Memory B cell (primary cell): ENCODE measurements around the gene ELOVL6.

Source experiments
- ATAC-seq: fragments of 150-1000 bp; cut with Tn5 transposase; 2 replicates; pipeline ENCODE4 v1.10.0; 2021; ENCODE audit warnings: low read depth, mild to moderate bottlenecking, moderate library complexity
- DNase-seq, 2 donors: peaks; one replicate each; pipeline ENCODE4 v3.0.0; 2022; ENCODE audit warnings: low spot score in 2 of 2
- H3K27ac Mint-ChIP-seq: one replicate; pipeline ENCODE4 v1.8.0; 2022; ENCODE audit warnings: mild to moderate bottlenecking, moderate library complexity, mixed read lengths
- H3K27me3 Mint-ChIP-seq: one replicate; pipeline ENCODE4 v1.8.0; 2022; ENCODE audit warnings: mixed read lengths
- H3K36me3 Mint-ChIP-seq: one replicate; pipeline ENCODE4 v1.8.0; 2022; ENCODE audit warnings: mild to moderate bottlenecking, mixed read lengths
- H3K4me1 Mint-ChIP-seq: one replicate; pipeline ENCODE4 v1.8.0; 2022; ENCODE audit warnings: mixed read lengths
- H3K4me3 Mint-ChIP-seq: one replicate; pipeline ENCODE4 v1.8.0; 2022; ENCODE audit warnings: mild to moderate bottlenecking, moderate library complexity, mixed read lengths
- H3K9me3 Mint-ChIP-seq: one replicate; pipeline ENCODE4 v1.8.0; 2022; ENCODE audit warnings: mixed read lengths

ELOVL6 gene

GRCh38 chr4:110190249-110190648, 8.2 kb downstream of the ELOVL6 start:
- Mint-ChIP-seq H3K27me3 (no peaks in the 10 kb centered on the region), H3K4me1 (peaks cover 6% of the 10 kb centered on the region), H3K4me3 (no peak overlapping the region), H3K9me3 (no peaks in the 10 kb centered on the region), H3K36me3 (no peaks in the 10 kb centered on the region), H3K27ac (no peak overlapping the region)
- no peak for DNase-seq
- no peak for ATAC-seq

GRCh38 chr4:110188113-110188512, 10.3 kb downstream of the ELOVL6 start:
- Mint-ChIP-seq H3K27ac (no peak overlapping the region), H3K27me3 (no peaks in the 10 kb centered on the region), H3K4me3 (no peak overlapping the region), H3K9me3 (no peaks in the 10 kb centered on the region), H3K36me3 (no peaks in the 10 kb centered on the region), H3K4me1 (peaks cover 5% of the 10 kb centered on the region)
- ATAC-seq (no peak), DNase-seq (no peak)

DNA sequence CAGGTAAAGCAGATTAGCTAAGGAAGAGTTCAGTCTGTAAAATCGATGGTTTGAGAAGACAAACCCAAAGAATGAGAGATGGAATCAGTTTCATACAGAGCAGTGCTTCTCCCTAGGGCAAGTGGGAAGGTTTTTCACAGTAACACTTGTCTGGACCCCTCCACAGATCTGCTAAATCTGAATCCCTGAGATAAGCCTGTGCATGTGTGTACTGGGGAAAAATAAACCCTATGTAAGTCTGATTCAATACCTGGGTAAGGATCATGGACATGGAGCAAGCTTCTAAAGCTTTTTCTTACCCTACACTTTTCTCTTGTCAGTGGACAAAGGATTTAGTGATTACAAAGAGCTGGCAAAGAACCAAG, 13.6 kb downstream of the ELOVL6 start:
- ATAC-seq (no peak), DNase-seq (no peak)
- no peaks in the 10 kb centered on the region for H3K9me3 Mint-ChIP-seq
- no peak overlapping the region for H3K4me3 Mint-ChIP-seq
- no peak overlapping the region for H3K27ac Mint-ChIP-seq
- no peaks in the 10 kb centered on the region for H3K27me3 Mint-ChIP-seq
- H3K36me3 Mint-ChIP-seq = no peaks in the 10 kb centered on the region
- peaks cover 5% of the 10 kb centered on the region for H3K4me1 Mint-ChIP-seq

GRCh38 chr4:110184140-110184790, 14.2 kb downstream of the ELOVL6 start:
- H3K36me3 Mint-ChIP-seq = no peaks in the 10 kb centered on the region
- no peaks in the 10 kb centered on the region for H3K27me3 Mint-ChIP-seq
- no peaks in the 10 kb centered on the region for H3K9me3 Mint-ChIP-seq
- DNase-seq (no peak), ATAC-seq (no peak)
- no peak overlapping the region for H3K27ac Mint-ChIP-seq
- H3K4me1 Mint-ChIP-seq = peaks cover 5% of the 10 kb centered on the region
- H3K4me3 Mint-ChIP-seq = no peak overlapping the region

DNA sequence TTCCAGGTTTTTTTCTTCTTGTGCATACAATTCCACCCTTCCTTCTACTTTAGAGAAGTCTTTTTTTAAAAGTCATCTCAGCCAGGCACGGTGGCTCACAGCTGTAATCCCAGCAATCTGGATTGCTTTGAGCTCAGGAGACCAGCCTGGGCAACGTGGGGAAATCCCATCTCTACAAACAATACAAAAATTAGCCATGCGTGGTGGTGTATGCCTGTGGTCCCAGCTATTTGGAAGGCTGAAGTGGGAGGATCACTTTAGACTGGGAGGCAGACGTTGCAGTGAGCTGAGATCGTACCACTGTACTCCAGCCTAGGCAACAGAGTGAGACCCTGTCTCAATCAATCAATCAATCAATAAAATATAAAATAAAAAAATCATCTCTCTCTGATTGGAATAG, 14.8 kb downstream of the ELOVL6 start:
- ATAC-seq (no peak), DNase-seq (no peak)
- Mint-ChIP-seq H3K4me3 (no peak overlapping the region), H3K4me1 (peaks cover 5% of the 10 kb centered on the region), H3K27me3 (no peaks in the 10 kb centered on the region), H3K36me3 (no peaks in the 10 kb centered on the region), H3K9me3 (no peaks in the 10 kb centered on the region), H3K27ac (no peak overlapping the region)

DNA sequence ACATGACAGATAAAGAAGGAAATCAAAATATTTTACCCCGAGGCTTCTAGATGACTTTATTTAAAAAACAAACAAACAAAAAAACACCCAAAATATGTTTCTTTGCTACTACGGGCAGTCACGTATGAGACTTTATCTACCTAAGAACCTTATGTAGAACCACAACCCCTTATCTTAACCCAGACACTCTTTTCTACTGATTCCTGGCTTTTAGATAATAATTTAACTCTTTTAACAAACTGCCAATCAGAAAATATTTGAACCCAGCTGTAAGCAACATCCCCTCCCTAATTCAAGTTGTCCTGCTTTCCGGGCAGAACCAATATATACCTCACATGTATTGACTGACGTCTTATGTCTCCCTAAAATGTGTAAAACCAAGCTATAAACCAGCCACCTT, 15.4 kb downstream of the ELOVL6 start:
- ATAC-seq = no peak
- no peaks in the 10 kb centered on the region for H3K27me3 Mint-ChIP-seq
- DNase-seq = no peak
- no peak overlapping the region for H3K27ac Mint-ChIP-seq
- no peaks in the 10 kb centered on the region for H3K36me3 Mint-ChIP-seq
- no peak overlapping the region for H3K4me3 Mint-ChIP-seq
- no peaks in the 10 kb centered on the region for H3K9me3 Mint-ChIP-seq
- peaks cover 5% of the 10 kb centered on the region for H3K4me1 Mint-ChIP-seq

GRCh38 chr4:110181890-110182289, 16.5 kb downstream of the ELOVL6 start:
- H3K27ac Mint-ChIP-seq = no peak overlapping the region

GRCh38 chr4:110175634-110176033, 22.8 kb downstream of the ELOVL6 start:
- no peak overlapping the region for H3K4me3 Mint-ChIP-seq
- H3K27ac Mint-ChIP-seq = no peak overlapping the region
- no peaks in the 10 kb centered on the region for H3K36me3 Mint-ChIP-seq
- no peak for DNase-seq
- no peak for ATAC-seq
- H3K27me3 Mint-ChIP-seq = no peaks in the 10 kb centered on the region
- no peaks in the 10 kb centered on the region for H3K9me3 Mint-ChIP-seq
- H3K4me1 Mint-ChIP-seq = no peaks in the 10 kb centered on the region

More at GRCh38 chr4:110181890-110182289, 16.5 kb downstream of the ELOVL6 start:
- no peak for DNase-seq
- Mint-ChIP-seq H3K4me1 (peaks cover 5% of the 10 kb centered on the region), H3K36me3 (no peaks in the 10 kb centered on the region), H3K9me3 (no peaks in the 10 kb centered on the region), H3K27me3 (no peaks in the 10 kb centered on the region), H3K4me3 (no peak overlapping the region)
- no peak for ATAC-seq

GRCh38 chr4:110172972-110173371, 25.4 kb downstream of the ELOVL6 start:
- no peaks in the 10 kb centered on the region for H3K27me3 Mint-ChIP-seq
- no peaks in the 10 kb centered on the region for H3K4me1 Mint-ChIP-seq
- ATAC-seq = no peak
- DNase-seq = no peak
- no peaks in the 10 kb centered on the region for H3K9me3 Mint-ChIP-seq
- no peak overlapping the region for H3K4me3 Mint-ChIP-seq
- H3K27ac Mint-ChIP-seq = no peak overlapping the region
- H3K36me3 Mint-ChIP-seq = no peaks in the 10 kb centered on the region

GRCh38 chr4:110171971-110172370, 26.4 kb downstream of the ELOVL6 start:
- no peaks in the 10 kb centered on the region for H3K9me3 Mint-ChIP-seq

DNA sequence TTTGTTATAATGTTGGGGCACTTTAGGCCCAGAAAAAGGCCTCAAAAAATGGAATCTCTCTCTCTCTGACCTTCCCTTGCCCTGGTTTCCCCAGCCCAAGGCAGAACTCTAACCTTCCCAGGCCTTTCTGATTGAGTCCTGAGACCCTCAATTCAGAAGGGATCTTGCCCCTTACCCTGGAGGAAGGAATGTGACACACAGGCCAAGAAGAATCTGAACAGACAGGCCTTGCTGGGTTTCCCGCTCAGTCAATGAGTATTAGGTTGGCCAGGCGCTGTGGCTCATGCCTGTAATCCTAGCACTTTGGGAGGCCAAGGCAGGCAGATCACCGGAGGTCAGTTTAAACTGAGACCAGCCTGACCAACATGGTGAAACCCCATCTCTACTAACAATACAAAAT, 27.6 kb downstream of the ELOVL6 start:
- Mint-ChIP-seq H3K36me3 (no peaks in the 10 kb centered on the region), H3K4me1 (no peaks in the 10 kb centered on the region), H3K27me3 (no peaks in the 10 kb centered on the region), H3K27ac (no peak overlapping the region), H3K4me3 (no peak overlapping the region), H3K9me3 (no peaks in the 10 kb centered on the region)
- no peak for DNase-seq
- no peak for ATAC-seq

More at GRCh38 chr4:110171971-110172370, 26.4 kb downstream of the ELOVL6 start:
- no peaks in the 10 kb centered on the region for H3K4me1 Mint-ChIP-seq
- ATAC-seq (no peak), DNase-seq (no peak)
- H3K27ac Mint-ChIP-seq = no peak overlapping the region
- no peaks in the 10 kb centered on the region for H3K27me3 Mint-ChIP-seq
- no peak overlapping the region for H3K4me3 Mint-ChIP-seq
- H3K36me3 Mint-ChIP-seq = no peaks in the 10 kb centered on the region

DNA sequence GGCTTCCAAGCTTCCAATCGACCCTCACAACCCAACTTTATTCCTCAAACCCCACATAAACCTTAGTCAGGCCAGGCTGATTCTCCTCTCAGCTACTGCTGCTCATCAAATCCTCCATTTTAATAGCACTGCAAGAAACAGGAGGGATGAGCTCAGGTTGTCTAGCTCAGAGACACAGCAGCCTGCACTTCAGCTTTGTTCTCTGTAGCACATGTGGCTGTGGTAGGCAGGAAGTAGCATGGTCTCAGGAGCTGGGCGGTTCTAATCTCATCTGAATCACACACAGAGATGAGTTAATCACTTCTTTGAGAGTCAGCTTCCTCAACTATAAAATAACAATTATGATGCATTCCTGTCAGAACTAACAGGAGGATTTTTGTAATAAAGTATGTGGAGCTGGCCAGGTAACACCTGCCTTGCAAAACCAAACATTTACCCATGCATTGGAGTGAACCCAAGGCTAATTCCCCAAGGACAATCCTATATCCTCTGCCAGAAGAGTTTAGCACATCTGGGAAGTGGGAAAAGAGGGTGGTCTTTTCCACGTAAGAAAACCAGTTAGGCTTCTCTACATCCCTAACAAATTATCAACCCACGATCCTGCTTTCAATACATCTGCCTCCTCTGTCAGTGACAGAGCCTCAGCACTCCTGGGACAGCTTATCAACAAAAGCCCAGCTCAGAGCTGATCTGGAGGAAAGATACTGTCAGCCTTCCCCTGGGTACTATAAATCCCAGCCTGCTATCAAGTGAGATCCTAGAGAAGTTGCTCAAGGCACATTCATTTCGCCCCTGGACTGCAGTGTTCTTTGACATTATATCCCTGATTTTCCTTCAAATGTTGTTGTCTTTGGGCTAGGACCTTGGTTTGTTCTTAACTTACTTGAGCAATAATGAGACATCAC, 32.8 kb downstream of the ELOVL6 start:
- H3K36me3 Mint-ChIP-seq = no peaks in the 10 kb centered on the region
- DNase-seq (no peak), ATAC-seq (no peak)
- no peaks in the 10 kb centered on the region for H3K27me3 Mint-ChIP-seq
- no peak overlapping the region for H3K4me3 Mint-ChIP-seq
- no peaks in the 10 kb centered on the region for H3K9me3 Mint-ChIP-seq
- H3K4me1 Mint-ChIP-seq = peaks cover 3% of the 10 kb centered on the region
- no peak overlapping the region for H3K27ac Mint-ChIP-seq

DNA sequence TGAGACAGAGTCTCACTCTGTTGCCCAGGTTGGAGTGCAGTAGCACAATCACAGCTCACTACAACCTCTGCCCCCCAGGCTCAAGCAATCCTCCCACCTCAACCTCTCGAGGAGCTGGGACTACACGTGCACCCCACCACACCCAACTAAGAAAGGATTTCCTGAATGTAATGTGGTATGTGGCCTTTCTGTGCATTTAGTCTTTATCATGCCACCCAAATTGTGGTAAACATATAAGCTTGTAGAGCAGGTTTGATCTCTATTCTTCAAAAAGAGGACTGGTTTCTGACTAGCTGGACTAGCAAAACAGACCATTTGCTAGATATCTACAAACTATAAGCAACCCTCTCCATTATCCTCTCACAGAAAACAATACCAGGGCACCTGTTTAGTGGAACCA, 33.6 kb downstream of the ELOVL6 start:
- no peak overlapping the region for H3K27ac Mint-ChIP-seq
- no peaks in the 10 kb centered on the region for H3K36me3 Mint-ChIP-seq
- DNase-seq (no peak), ATAC-seq (no peak)
- no peak overlapping the region for H3K4me3 Mint-ChIP-seq
- H3K9me3 Mint-ChIP-seq = no peaks in the 10 kb centered on the region
- peaks cover 3% of the 10 kb centered on the region for H3K4me1 Mint-ChIP-seq
- no peaks in the 10 kb centered on the region for H3K27me3 Mint-ChIP-seq

DNA sequence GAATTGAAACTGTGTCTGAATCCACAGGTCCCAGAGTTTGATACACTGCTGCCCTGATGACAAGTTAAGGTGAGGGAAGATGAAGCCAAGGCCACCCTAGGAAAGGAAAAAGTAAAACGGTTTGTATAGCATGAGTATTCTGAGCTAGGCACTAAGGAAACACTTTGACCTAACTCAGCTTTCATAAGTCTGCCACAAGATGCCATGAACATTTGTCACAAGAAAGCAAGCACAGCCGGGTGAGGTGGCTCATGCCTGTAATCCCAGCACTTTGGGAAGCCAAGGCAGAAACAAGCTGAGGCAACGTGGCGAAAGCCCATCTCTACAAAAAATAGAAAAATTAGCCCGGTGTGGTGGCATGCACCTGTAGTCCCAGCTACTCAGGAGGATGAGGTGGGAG, 34.2 kb downstream of the ELOVL6 start:
- Mint-ChIP-seq H3K36me3 (no peaks in the 10 kb centered on the region), H3K27me3 (no peaks in the 10 kb centered on the region), H3K27ac (no peak overlapping the region), H3K4me3 (no peak overlapping the region), H3K9me3 (no peaks in the 10 kb centered on the region), H3K4me1 (peaks cover 3% of the 10 kb centered on the region)
- ATAC-seq (no peak), DNase-seq (no peak)
